Prostate gland (tissue), 2 donors: ENCODE measurements around the gene NLRC5. TPM values are rescaled to one million over a fixed set of nuclear protein-coding genes. Genes with fewer than 3 reads are reported as not detected.

ENCODE experiments used
- DNase-seq: peaks from one replicate; pipeline ENCODE4 v3.0.0-alpha.2; 2019; ENCODE audit warnings: low spot score
- H3K27ac ChIP-seq, 2 donors: fragments of 200-600 bp; sonication (generic); 2 replicates each; pipeline ENCODE4 v1.5.1; 2017 to 2019
- H3K27me3 ChIP-seq: fragments of 200-600 bp; sonication (generic); replicated peaks from 2 replicates; pipeline ENCODE4 v1.5.1; 2019; ENCODE audit not compliant: insufficient read depth
- H3K36me3 ChIP-seq, 2 donors: fragments of 200-600 bp; sonication (generic); 1 replicate in 1 of 2; 2 replicates in 1 of 2; pipeline versions ENCODE4 v1.5.1 to v1.8.1; 2017 to 2019
- H3K4me1 ChIP-seq: fragments of 200-600 bp; sonication (generic); replicated peaks from 2 replicates; pipeline ENCODE4 v1.5.1; 2019
- H3K4me3 ChIP-seq, 2 donors: fragments of 200-600 bp; sonication (generic); 2 replicates each; pipeline ENCODE4 v1.5.1; 2017 to 2019
- H3K9me3 ChIP-seq: fragments of 200-600 bp; sonication (generic); 2 replicates; pipeline ENCODE4 v1.5.1; 2017
- POLR2A ChIP-seq: fragments of 450-650 bp; IDR thresholded peaks from one replicate; pipeline ENCODE4 v1.6.1; 2016; ENCODE audit warnings: antibody characterized with exemption, mild to moderate bottlenecking
- POLR2AphosphoS5 ChIP-seq: sonication (generic); formaldehyde crosslinking; IDR thresholded peaks from one replicate; pipeline ENCODE4 v1.6.1; 2017; ENCODE audit warnings: antibody characterized with exemption
- WGBS: methylation state at CpG from one replicate; pipeline ENCODE4 v1.1.5; 2018; 5-methylcytosine and 5-hydroxymethylcytosine counted together
- intact Hi-C: fragments of 100-400 bp; cut with DNase I; formaldehyde crosslinking; loops from one replicate; pipeline ENCODE4 v1.14.2; 2022
- total RNA-seq, 2 donors: library from RNA; depleted of rRNA; stranded (reverse); fragments of >200 nt; gene quantifications; one replicate each; pipeline ENCODE4 v1.1.0, GENCODE V29; 2016
- TF ChIP-seq, protein P1 (sequence below), 4 experiments: fragments of 200-600 bp in 2 of 4; fragments of 450-650 bp in 2 of 4; sonication (generic) in 2 of 4; IDR thresholded peaks; 1 replicate in 3 of 4; 2 replicates in 1 of 4; pipeline ENCODE4 v1.5.1; 2016 to 2019; ENCODE audit warnings: antibody characterized with exemption in 4 of 4, mild to moderate bottlenecking in 2 of 4, moderate library complexity in 2 of 4

NLRC5 gene
- total RNA-seq, 2 donors from 2014 or later: 9.5 to 31.2 TPM

DNA sequence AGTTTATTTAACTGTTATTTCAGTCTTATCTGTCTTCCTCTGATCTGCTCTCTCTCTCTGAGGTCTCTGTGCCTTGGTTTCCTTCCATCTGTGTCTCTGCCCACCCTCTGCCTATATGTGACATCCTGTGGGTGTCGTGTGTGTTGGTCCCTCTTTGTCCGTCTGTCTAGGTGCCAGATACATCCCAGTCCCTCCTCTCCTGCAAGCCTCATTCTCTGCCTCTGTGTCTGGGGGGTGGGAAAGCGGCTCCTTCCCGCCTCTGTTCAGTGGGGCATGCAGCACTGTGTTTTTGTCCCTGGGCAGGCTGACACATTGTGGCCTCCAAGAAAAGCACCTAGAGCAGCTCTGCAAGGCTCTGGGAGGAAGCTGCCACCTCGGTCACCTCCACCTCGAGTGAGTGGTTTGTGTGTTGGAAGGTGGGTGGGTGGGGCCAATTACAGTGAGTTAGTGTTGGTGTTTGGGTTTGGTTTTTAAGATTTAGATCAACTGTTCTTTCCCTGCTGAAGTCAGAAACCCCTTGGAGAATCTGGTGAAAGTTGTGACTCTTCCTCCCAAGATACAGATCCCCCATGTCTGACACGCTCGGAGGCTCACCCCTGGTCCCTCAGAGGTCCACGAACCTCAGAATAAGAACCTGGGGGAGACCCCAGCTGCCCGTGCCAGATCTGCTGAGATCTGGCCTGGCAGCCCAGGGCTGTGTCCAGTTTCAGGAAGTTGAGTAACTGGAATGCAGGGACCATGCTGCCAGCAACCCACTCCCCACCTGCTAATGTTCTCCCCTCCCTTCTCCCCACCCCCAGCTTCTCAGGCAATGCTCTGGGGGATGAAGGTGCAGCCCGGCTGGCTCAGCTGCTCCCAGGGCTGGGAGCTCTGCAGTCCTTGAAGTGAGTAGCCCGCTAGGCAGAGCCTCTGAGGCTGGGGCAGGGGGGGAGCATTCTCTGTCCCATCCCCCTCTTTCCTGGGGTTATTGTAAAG lies 52.1 kb downstream of the NLRC5 start:
- WGBS: 87% methylated on average over 12 of the region's 12 CpGs
- no peaks in the 10 kb centered on the region for H3K36me3 ChIP-seq
- no peaks in the 10 kb centered on the region for H3K27me3 ChIP-seq
- intact Hi-C loops: no loop called here
- no peaks in the 10 kb centered on the region for H3K4me1 ChIP-seq
- H3K4me3 ChIP-seq: no peak overlapping the region
- no peaks in the 10 kb centered on the region for H3K9me3 ChIP-seq
- no peak overlapping the region for H3K27ac ChIP-seq
- TF ChIP-seq POLR2AphosphoS5 (no peak), POLR2A (no peak)
- TF ChIP-seq, protein P1, sequence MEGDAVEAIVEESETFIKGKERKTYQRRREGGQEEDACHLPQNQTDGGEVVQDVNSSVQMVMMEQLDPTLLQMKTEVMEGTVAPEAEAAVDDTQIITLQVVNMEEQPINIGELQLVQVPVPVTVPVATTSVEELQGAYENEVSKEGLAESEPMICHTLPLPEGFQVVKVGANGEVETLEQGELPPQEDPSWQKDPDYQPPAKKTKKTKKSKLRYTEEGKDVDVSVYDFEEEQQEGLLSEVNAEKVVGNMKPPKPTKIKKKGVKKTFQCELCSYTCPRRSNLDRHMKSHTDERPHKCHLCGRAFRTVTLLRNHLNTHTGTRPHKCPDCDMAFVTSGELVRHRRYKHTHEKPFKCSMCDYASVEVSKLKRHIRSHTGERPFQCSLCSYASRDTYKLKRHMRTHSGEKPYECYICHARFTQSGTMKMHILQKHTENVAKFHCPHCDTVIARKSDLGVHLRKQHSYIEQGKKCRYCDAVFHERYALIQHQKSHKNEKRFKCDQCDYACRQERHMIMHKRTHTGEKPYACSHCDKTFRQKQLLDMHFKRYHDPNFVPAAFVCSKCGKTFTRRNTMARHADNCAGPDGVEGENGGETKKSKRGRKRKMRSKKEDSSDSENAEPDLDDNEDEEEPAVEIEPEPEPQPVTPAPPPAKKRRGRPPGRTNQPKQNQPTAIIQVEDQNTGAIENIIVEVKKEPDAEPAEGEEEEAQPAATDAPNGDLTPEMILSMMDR (IDR thresholded peaks at IDR 0.05): no peak
- DNase-seq: no peak

DNA sequence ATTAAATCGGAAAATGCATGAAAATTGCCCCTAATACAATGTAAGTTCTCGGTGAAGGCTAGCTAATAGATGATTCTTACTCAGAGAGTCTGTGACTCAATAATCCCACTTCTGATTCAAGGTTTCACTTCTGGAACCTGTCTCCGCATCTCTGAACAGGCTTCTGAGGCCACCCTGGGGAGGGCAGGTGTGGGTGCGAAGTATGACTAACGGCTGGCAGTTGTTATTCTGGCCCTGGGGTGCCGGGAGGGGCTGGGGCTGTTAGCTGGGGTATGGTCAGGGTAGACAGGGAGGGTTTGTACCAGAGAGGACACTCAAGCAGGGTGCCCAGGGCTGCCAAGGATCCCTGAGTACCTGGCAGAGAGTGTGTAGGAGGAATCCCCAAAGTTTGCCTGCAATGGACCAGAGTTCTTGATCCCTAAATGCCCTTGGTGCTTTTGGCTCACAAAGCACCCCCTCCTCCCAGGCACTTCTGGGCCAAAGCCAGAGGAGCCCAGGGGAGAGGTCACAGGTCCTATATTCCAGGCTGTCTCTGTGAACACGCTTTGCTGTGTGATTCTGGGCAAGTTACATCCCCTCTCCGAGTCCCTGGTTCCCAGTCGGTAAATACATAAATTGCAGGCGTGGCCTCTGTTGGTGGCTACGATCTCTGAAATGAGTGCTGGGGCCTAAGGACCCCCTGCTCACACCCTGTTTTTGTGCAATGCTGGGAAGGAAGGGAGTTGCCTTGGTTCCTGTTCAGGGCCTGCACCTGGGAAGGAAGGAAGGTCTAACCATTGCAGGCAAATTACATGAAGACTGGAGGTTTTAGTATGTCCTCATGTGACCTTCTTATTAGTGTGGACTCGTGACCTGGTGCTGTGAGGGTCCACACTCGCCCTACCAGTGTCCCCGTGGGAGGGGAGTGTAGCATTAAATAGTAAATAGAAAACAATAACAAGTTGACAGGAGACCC lies 53.1 kb downstream of the NLRC5 start:
- TF ChIP-seq, protein P1 (IDR thresholded peaks at IDR 0.05): no peak
- no peak for TF ChIP-seq POLR2A
- TF ChIP-seq POLR2AphosphoS5: no peak
- Histone ChIP-seq H3K36me3 (no peaks in the 10 kb centered on the region), H3K27me3 (no peaks in the 10 kb centered on the region), H3K9me3 (no peaks in the 10 kb centered on the region), H3K4me3 (no peak overlapping the region), H3K4me1 (no peaks in the 10 kb centered on the region), H3K27ac (no peak overlapping the region)
- WGBS: 86% methylated on average over 13 of the region's 14 CpGs
- intact Hi-C loops: no loop called here
- no peak for DNase-seq

DNA sequence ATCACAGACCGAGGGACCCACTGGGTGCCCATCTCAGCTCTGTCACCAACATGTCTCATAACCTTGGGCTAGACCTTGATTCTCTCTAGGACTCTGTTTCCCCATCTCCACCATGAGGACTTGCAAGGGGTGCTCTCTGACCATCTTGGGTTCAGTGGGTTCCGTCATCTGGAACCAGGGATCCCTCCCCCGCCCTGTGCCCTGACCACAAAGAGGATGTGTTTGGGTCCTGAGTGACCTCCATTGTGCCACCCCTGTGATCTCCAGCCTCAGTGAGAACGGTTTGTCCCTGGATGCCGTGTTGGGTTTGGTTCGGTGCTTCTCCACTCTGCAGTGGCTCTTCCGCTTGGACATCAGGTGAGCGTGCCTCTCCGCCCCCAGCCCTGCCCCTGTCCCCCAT lies 53.9 kb downstream of the NLRC5 start:
- H3K27me3 ChIP-seq: no peaks in the 10 kb centered on the region
- no peak overlapping the region for H3K27ac ChIP-seq
- intact Hi-C loops: no loop called here
- TF ChIP-seq, protein P1 (IDR thresholded peaks at IDR 0.05): no peak
- no peak for TF ChIP-seq POLR2AphosphoS5
- no peak for TF ChIP-seq POLR2A
- no peaks in the 10 kb centered on the region for H3K36me3 ChIP-seq
- whole genome bisulfite sequencing: 91% methylated on average over 9 of the region's 9 CpGs
- no peaks in the 10 kb centered on the region for H3K4me1 ChIP-seq
- H3K4me3 ChIP-seq: no peak overlapping the region
- DNase-seq: no peak
- no peaks in the 10 kb centered on the region for H3K9me3 ChIP-seq

DNA sequence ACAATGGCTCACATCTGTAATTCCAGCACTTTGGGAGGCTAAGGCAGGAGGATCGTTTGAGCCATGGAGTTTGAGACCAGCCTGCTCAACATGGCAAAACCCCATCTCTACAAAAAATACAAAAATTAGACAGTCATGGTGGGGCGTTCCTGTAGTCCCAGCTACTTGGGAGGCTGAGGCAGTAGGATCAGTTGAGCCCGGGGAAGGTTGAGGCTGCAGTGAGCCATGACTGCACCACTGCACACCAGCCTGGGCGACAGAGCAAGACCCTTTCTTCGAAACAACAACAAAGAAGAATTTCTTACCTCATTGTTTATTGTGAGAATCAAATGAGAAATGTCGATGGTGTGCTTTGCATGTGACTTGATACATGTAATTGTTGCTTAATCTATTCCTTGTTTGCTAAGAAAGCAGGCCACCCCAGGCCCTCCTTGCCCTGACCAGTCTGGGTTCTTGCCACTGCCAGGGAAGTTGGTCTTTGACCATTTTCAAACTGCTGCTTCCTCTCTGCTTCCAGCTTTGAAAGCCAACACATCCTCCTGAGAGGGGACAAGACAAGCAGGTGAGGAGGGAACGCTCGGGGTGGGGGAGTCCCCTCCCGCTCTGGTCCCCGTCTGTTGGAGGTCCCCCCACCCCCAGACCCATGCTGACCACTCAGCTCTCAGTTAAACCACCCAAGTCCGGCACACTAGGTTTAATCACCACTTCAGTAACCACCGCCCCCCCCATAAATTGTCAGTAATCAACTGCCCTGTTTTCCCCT lies 55.8 kb downstream of the NLRC5 start:
- WGBS: 71% methylated on average over 12 of the region's 12 CpGs
- Histone ChIP-seq H3K27me3 (no peaks in the 10 kb centered on the region), H3K4me3 (no peak overlapping the region), H3K4me1 (no peaks in the 10 kb centered on the region), H3K27ac (no peak overlapping the region), H3K9me3 (no peaks in the 10 kb centered on the region), H3K36me3 (no peaks in the 10 kb centered on the region)
- DNase-seq: no peak
- intact Hi-C loops: loop anchor here (2.0 kb wide), 1 partner anchor 176 kb away; no protein-coding TSS in a partner anchor
- TF ChIP-seq POLR2A (no peak), POLR2AphosphoS5 (no peak)
- TF ChIP-seq, protein P1 (IDR thresholded peaks at IDR 0.05): no peak
